Endothelial cell of umbilical vein (primary cell): ENCODE measurements around the gene TUFT1. TPM values are rescaled to one million over a fixed set of nuclear protein-coding genes. Genes with fewer than 3 reads are reported as not detected.

Experiments used
- BruUV-seq: library from RNA; stranded (reverse); fragments of 400-500 nt; replicated peaks from 2 replicates; lab custom pipeline; 2021; lab: Mats Ljungman, UMichigan
- CTCF ChIA-PET: fragments of 300-600, 350-600 bp; sonication (Branson Sonifier 250); formaldehyde crosslinking; loops from one replicate; lab custom pipeline; 2021; ENCODE audit warnings: antibody characterized with exemption, inconsistent platforms; lab: Charles Lee
- POLR2A ChIA-PET: fragments of 300-600, 350-600 bp; sonication (Branson Sonifier 250); formaldehyde crosslinking; loops from one replicate; lab custom pipeline; 2021; ENCODE audit warnings: antibody characterized with exemption, inconsistent platforms; lab: Charles Lee
- DNase-seq: peaks from one replicate; pipeline ENCODE4 v3.0.0-alpha.2; 2011; ENCODE audit warnings: low read depth, low spot score
- FAIRE-seq: peaks from 2 replicates; lab custom pipeline; 2011; peaks lifted over from hg19 to GRCh38; lab: Jason Lieb, UNC
- H2AFZ ChIP-seq: 2 replicates; pipeline ENCODE4 v1.6.0; 2012; ENCODE audit warnings: low read depth, low read length, control low read depth, inconsistent platforms
- H3K27ac ChIP-seq: 2 replicates; pipeline ENCODE4 v1.5.1; 2011; ENCODE audit warnings: low read depth, mild to moderate bottlenecking, control low read depth, low read length, moderate library complexity; ENCODE audit not compliant: insufficient read depth
- H3K27me3 ChIP-seq, 2 experiments: 2 replicates each; pipeline versions ENCODE4 v1.6.0 to v1.6.1; 2011; ENCODE audit warnings: low read length in 2 of 2, mixed read lengths in 1 of 2; ENCODE audit not compliant: control insufficient read depth in 2 of 2, insufficient read depth in 2 of 2
- H3K36me3 ChIP-seq, 2 experiments: 2 replicates in 1 of 2; 3 replicates in 1 of 2; pipeline ENCODE4 v1.5.1; 2011; ENCODE audit warnings: low read length in 2 of 2, mild to moderate bottlenecking in 1 of 2, moderate library complexity in 1 of 2; ENCODE audit not compliant: control insufficient read depth in 2 of 2, insufficient read depth in 2 of 2; ENCODE audit errors: extremely low read depth in 1 of 2
- H3K4me1 ChIP-seq: 3 replicates; pipeline ENCODE4 v1.5.1; 2011; ENCODE audit warnings: mild to moderate bottlenecking, low read length; ENCODE audit not compliant: control insufficient read depth, insufficient read depth; ENCODE audit errors: extremely low read depth
- H3K4me2 ChIP-seq: 2 replicates; pipeline ENCODE4 v1.6.1; 2011; ENCODE audit warnings: low read length, control low read depth, mixed read lengths; ENCODE audit not compliant: insufficient read depth
- H3K4me3 ChIP-seq, 3 experiments: fragments of 200-600 bp in 1 of 3; sonication (generic), shearing (Covaris generic) in 1 of 3; replicated peaks in 1 of 3; 2 replicates each; pipeline ENCODE4 v1.5.1; 2011 to 2016; ENCODE audit warnings: control low read depth in 3 of 3, low read length in 3 of 3, mild to moderate bottlenecking in 2 of 3, inconsistent platforms in 1 of 3, low read depth in 1 of 3, moderate library complexity in 1 of 3; ENCODE audit not compliant: insufficient read depth in 1 of 3
- H3K79me2 ChIP-seq: 2 replicates; pipeline ENCODE4 v1.6.0; 2012; ENCODE audit warnings: low read length, inconsistent platforms; ENCODE audit not compliant: control insufficient read depth, insufficient read depth
- H3K9ac ChIP-seq: replicated peaks from 2 replicates; pipeline ENCODE3; 2011; ENCODE audit warnings: low read length, control low read depth; ENCODE audit not compliant: insufficient read depth; ENCODE audit errors: extremely low read depth
- H3K9me1 ChIP-seq: replicated peaks from 3 replicates; pipeline ENCODE4 v1.6.0; 2011; ENCODE audit warnings: mild to moderate bottlenecking, low read length; ENCODE audit not compliant: control insufficient read depth, insufficient read depth; ENCODE audit errors: extremely low read depth
- H3K9me3 ChIP-seq: replicated peaks from 2 replicates; pipeline ENCODE4 v1.5.1; 2012; ENCODE audit warnings: low read length, inconsistent platforms; ENCODE audit not compliant: control insufficient read depth, insufficient read depth
- H4K20me1 ChIP-seq: replicated peaks from 2 replicates; pipeline ENCODE3; 2011; ENCODE audit warnings: mild to moderate bottlenecking, low read length; ENCODE audit not compliant: control insufficient read depth, insufficient read depth; ENCODE audit errors: extremely low read depth
- CTCF ChIP-seq, 2 donors: IDR thresholded peaks; 1 replicate in 1 of 2; 2 replicates in 1 of 2; pipeline ENCODE4 v1.5.1; 2011; ENCODE audit warnings: low read length in 2 of 2, mild to moderate bottlenecking in 2 of 2, moderate library complexity in 2 of 2, control low read depth in 1 of 2, inconsistent platforms in 1 of 2, low read depth in 1 of 2; ENCODE audit not compliant: insufficient read depth in 1 of 2; ENCODE audit errors: extremely low read depth in 1 of 2
- EZH2 ChIP-seq: IDR thresholded peaks from 2 replicates; pipeline ENCODE4 v1.6.1; 2012; ENCODE audit warnings: borderline replicate concordance, low read depth, mild to moderate bottlenecking, moderate library complexity, low read length, inconsistent platforms; ENCODE audit not compliant: severe bottlenecking
- FOS ChIP-seq: IDR thresholded peaks from 2 replicates; pipeline ENCODE4 v1.6.1; 2011; ENCODE audit warnings: mild to moderate bottlenecking, low read length, moderate library complexity, borderline replicate concordance; ENCODE audit not compliant: insufficient read depth
- GATA2 ChIP-seq: IDR thresholded peaks from 2 replicates; pipeline ENCODE4 v1.7.0; 2011; ENCODE audit warnings: low read depth, mild to moderate bottlenecking, moderate library complexity, mixed read lengths, low read length; ENCODE audit not compliant: insufficient read length, insufficient read depth
- JUN ChIP-seq: IDR thresholded peaks from 2 replicates; pipeline ENCODE4 v1.6.1; 2011; ENCODE audit warnings: borderline replicate concordance, low read depth; ENCODE audit not compliant: insufficient read length, insufficient read depth
- MAX ChIP-seq: IDR thresholded peaks from 2 replicates; pipeline ENCODE4 v1.6.1; 2011; ENCODE audit not compliant: insufficient read depth, insufficient read length
- MYC ChIP-seq: IDR thresholded peaks from one replicate; pipeline ENCODE4 v1.6.1; 2011; ENCODE audit warnings: mild to moderate bottlenecking, low read depth, low read length
- POLR2A ChIP-seq: IDR thresholded peaks from 2 replicates; pipeline ENCODE4 v1.6.1; 2012; ENCODE audit warnings: low read depth, mild to moderate bottlenecking, control low read depth, low read length
- POLR2AphosphoS5 ChIP-seq: IDR thresholded peaks from 2 replicates; pipeline ENCODE4 v1.6.1; 2012; ENCODE audit warnings: low read depth, mild to moderate bottlenecking, control low read depth, low read length, moderate library complexity; ENCODE audit not compliant: insufficient read depth
- dilution Hi-C: fragments of 300-500 bp; cut with MboI; formaldehyde crosslinking; loops from one replicate; pipeline ENCODE4 v1.15.0; 2019; ENCODE audit warnings: low sequenced_read_pairs; ENCODE audit not compliant: extremely low pct_ligation_motif_present
- intact Hi-C: fragments of 100-400 bp; cut with micrococcal nuclease; formaldehyde crosslinking; loops from one replicate; pipeline ENCODE4 v1.10.0; 2022
- polyA plus RNA-seq, 4 experiments: library from polyadenylated mRNA; depleted of rRNA in 3 of 4; stranded (reverse) in 3 of 4; unstranded in 1 of 4; fragments of >200 nt; gene quantifications; 2 replicates each; pipeline versions ENCODE4 v1.2.1 to v1.2.3, GENCODE V29; 2011 to 2012; ENCODE audit warnings: missing spikeins in 1 of 4
- total RNA-seq: library from RNA; stranded (reverse); gene quantifications from 2 replicates; pipeline ENCODE4 v1.2.3, GENCODE V29; 2021

The TUFT1 gene
- total and polyA plus RNA-seq, 2 donors (not counting 3 experiments of a cell fraction or from before 2014, with no cell fraction given), result 4.3 to 5.1 TPM

- dilution Hi-C loops, result no loop called here
- Histone ChIP-seq H3K9me1 (no peaks in the 10 kb centered on the region), H3K79me2 (no peaks in the 10 kb centered on the region), H3K27ac (no peak overlapping the region), H3K4me1 (no peaks in the 10 kb centered on the region), H2AFZ (no peak overlapping the region), H4K20me1 (no peaks in the 10 kb centered on the region), H3K4me3 (no peak overlapping the region), H3K9ac (no peak overlapping the region), H3K36me3 (no peaks in the 10 kb centered on the region), H3K27me3 (peaks cover 0 to 6% of the 10 kb centered on the region in 2 experiments), H3K4me2 (no peak overlapping the region), H3K9me3 (no peaks in the 10 kb centered on the region)
- no peak for DNase-seq
- TF ChIP-seq POLR2AphosphoS5, result no peak
- TF ChIP-seq JUN, result no peak
- no peak for TF ChIP-seq POLR2A
- no peak for TF ChIP-seq EZH2
- no peak for TF ChIP-seq MYC
- intact Hi-C loops, result no loop called here
- no TSS peak for BruUV-seq
- CTCF ChIA-PET, result interaction anchor here (0.9 to 1.4 kb wide), 2 partner anchors 19 to 106 kb away, joined by 3 read pairs; no protein-coding TSS in a partner anchor
- FAIRE-seq, result no peak
- POLR2A ChIA-PET, result no interaction called here
Observed at GRCh38 chr1:151504759-151505158, 35.4 kb upstream of the TUFT1 start.

GRCh38 chr1:151508833-151509232 is 31.3 kb upstream of the TUFT1 start:
- Histone ChIP-seq H3K4me2 (no peak overlapping the region), H2AFZ (no peak overlapping the region), H3K79me2 (no peaks in the 10 kb centered on the region), H4K20me1 (no peaks in the 10 kb centered on the region), H3K36me3 (no peaks in the 10 kb centered on the region), H3K4me1 (peaks cover 12% of the 10 kb centered on the region), H3K27me3 (peaks cover 0 to 2% of the 10 kb centered on the region in 2 experiments), H3K9me3 (no peaks in the 10 kb centered on the region), H3K27ac (no peak overlapping the region), H3K4me3 (no peak overlapping the region), H3K9ac (no peak overlapping the region), H3K9me1 (no peaks in the 10 kb centered on the region)
- dilution Hi-C loops (no loop called here), intact Hi-C loops (no loop called here)
- POLR2A ChIA-PET, result interaction anchor here (0.7 kb wide), 1 partner anchor 378 kb away, joined by 5 read pairs; no protein-coding TSS in a partner anchor
- FAIRE-seq, result no peak
- no TSS peak for BruUV-seq
- CTCF ChIA-PET, result no interaction called here
- no peak for DNase-seq
- TF ChIP-seq JUN (no peak), CTCF (IDR thresholded peaks at IDR 0.05; ENCODE audit: extremely low read depth in 1 of 2, insufficient read depth in 1 of 2, low read depth in 1 of 2, low read length in 2 of 2) (no peak), MYC (no peak), POLR2AphosphoS5 (no peak), GATA2 (no peak), MAX (no peak), FOS (no peak), EZH2 (no peak), POLR2A (no peak)
